Upper lobe of left lung (tissue), 4 donors: ENCODE measurements around the gene TMEM255A.

ENCODE experiments used
- POLR2AphosphoS5 ChIP-seq, 2 donors: sonication (generic); formaldehyde crosslinking; IDR thresholded peaks; one replicate each; pipeline ENCODE4 v1.5.1; 2017; ENCODE audit warnings: antibody characterized with exemption in 2 of 2
- TF ChIP-seq, protein P1 (sequence below), 6 experiments: fragments of 450-650 bp in 4 of 6; fragments of 200-600 bp in 2 of 6; sonication (generic) in 2 of 6; IDR thresholded peaks; one replicate each; pipeline ENCODE4 v1.5.1; 2016 to 2019; ENCODE audit warnings: antibody characterized with exemption in 6 of 6

DNA sequence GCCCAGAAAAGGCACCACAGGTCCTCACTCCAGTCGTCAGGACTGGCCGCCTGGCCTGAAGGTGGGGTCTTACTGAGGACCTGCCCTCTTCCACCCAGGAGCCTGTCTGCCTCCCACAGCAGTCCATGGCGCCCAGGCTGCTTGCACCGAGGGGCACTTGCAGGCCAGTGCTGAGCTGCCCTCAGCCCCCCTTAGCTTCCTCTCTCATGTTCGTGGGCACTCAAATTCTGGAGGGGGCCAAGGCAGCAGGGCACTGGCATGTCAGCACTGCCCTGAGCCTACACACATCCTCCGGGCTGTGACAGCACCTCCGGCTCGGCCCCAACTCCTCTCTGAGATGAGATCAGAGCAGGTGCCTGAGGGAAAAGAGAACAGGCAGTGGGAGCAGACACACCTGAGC is 87.9 kb downstream of the TMEM255A start:
- TF ChIP-seq, protein P1, sequence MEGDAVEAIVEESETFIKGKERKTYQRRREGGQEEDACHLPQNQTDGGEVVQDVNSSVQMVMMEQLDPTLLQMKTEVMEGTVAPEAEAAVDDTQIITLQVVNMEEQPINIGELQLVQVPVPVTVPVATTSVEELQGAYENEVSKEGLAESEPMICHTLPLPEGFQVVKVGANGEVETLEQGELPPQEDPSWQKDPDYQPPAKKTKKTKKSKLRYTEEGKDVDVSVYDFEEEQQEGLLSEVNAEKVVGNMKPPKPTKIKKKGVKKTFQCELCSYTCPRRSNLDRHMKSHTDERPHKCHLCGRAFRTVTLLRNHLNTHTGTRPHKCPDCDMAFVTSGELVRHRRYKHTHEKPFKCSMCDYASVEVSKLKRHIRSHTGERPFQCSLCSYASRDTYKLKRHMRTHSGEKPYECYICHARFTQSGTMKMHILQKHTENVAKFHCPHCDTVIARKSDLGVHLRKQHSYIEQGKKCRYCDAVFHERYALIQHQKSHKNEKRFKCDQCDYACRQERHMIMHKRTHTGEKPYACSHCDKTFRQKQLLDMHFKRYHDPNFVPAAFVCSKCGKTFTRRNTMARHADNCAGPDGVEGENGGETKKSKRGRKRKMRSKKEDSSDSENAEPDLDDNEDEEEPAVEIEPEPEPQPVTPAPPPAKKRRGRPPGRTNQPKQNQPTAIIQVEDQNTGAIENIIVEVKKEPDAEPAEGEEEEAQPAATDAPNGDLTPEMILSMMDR (IDR thresholded peaks at IDR 0.05) = no peak
- no peak for TF ChIP-seq POLR2AphosphoS5 (IDR thresholded peaks at IDR 0.05)
